ACHN (cell line): ENCODE data around the gene NOG.
A peak's percentile ranks its signal among the peaks of the same experiment; 100 is the strongest.

Source experiments
- DNase-seq: peaks from one replicate; pipeline ENCODE4 v3.0.0-alpha.2; 2015
- in situ Hi-C: cut with HindIII; loops from 2 replicates; pipeline ENCODE4 v1.10.0; 2017; ENCODE audit warnings: low sequenced_read_pairs, low pct_ligation_motif_present, low pct_unique_long_range_greater_than_20kb

Gene NOG

GRCh38 chr17:56624912-56625311 lies 31.4 kb downstream of the NOG start:
- in situ Hi-C loops = no loop called here
- no peak for DNase-seq

GRCh38 chr17:56629531-56630075 lies 36.1 kb downstream of the NOG start:
- in situ Hi-C loops = no loop called here
- peak; percentile 41 for DNase-seq

- in situ Hi-C loops = no loop called here
- DNase-seq = no peak
These were observed 36.7 kb downstream of the NOG start for GRCh38 chr17:56630202-56630601.

- in situ Hi-C loops = no loop called here
- no peak for DNase-seq
These were observed 40.2 kb downstream of the NOG start for GRCh38 chr17:56633681-56634080.

- in situ Hi-C loops = no loop called here
These were observed 42.1 kb downstream of the NOG start for GRCh38 chr17:56635641-56636040.

GRCh38 chr17:56636265-56636664 lies 42.8 kb downstream of the NOG start:
- no peak for DNase-seq
- in situ Hi-C loops = no loop called here

More at GRCh38 chr17:56635641-56636040, 42.1 kb downstream of the NOG start:
- no peak for DNase-seq

- in situ Hi-C loops = no loop called here
- DNase-seq = no peak
These were observed 43.8 kb downstream of the NOG start for GRCh38 chr17:56637254-56637653.

GRCh38 chr17:56638591-56639051 lies 45.1 kb downstream of the NOG start:
- DNase-seq = no peak
- in situ Hi-C loops = no loop called here

- in situ Hi-C loops = no loop called here
- DNase-seq = no peak
These were observed 46.0 kb downstream of the NOG start for GRCh38 chr17:56639517-56639916.

GRCh38 chr17:56640116-56640515 lies 46.6 kb downstream of the NOG start:
- in situ Hi-C loops = no loop called here
- no peak for DNase-seq

GRCh38 chr17:56641373-56641772 lies 47.9 kb downstream of the NOG start:
- in situ Hi-C loops = no loop called here
- no peak for DNase-seq

GRCh38 chr17:56641894-56642293 lies 48.4 kb downstream of the NOG start:
- no peak for DNase-seq
- in situ Hi-C loops = no loop called here

GRCh38 chr17:56642424-56642823 lies 48.9 kb downstream of the NOG start:
- in situ Hi-C loops = no loop called here

More at GRCh38 chr17:56642424-56642823, 48.9 kb downstream of the NOG start:
- DNase-seq = no peak
